Fibroblast of mammary gland (primary cell): Measurements from ENCODE around the gene PTPRO.

Experiments
- DNase-seq: peaks from one replicate; pipeline ENCODE4 v3.0.0-alpha.2; 2010; ENCODE audit warnings: low read depth
- H3K4me3 ChIP-seq: 2 replicates; pipeline ENCODE4 v1.5.1; 2011; ENCODE audit warnings: low read depth, mild to moderate bottlenecking, low read length, moderate library complexity; ENCODE audit not compliant: control insufficient read depth
- TF ChIP-seq, protein P1 (sequence below): conservative IDR thresholded peaks from 2 replicates; pipeline ENCODE4 v1.5.1; 2011; ENCODE audit warnings: low read depth, low read length, inconsistent platforms; ENCODE audit not compliant: control insufficient read depth, insufficient read depth

Gene PTPRO

DNA sequence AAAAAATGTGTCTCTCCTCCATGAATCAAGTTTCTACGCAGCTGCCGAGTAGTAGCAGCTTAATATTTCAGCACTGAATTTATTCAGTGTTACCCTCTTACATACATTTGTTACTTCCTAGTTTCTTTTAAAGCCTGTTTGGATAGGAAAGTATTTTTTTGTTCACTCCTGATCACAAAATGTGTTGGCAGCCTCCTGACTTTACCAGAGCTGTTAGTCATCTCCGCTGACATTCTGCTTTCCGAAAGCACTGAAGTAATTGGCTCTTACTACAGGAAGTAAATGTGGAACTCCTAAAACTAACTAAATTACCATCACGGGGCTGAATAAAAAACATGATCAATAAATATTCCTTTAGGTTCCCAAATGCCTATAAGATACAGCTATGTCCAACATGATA, 241.4 kb downstream of the PTPRO start:
- H3K4me3 ChIP-seq = no peak overlapping the region
- peak; percentile 91 for DNase-seq
- TF ChIP-seq, protein P1, sequence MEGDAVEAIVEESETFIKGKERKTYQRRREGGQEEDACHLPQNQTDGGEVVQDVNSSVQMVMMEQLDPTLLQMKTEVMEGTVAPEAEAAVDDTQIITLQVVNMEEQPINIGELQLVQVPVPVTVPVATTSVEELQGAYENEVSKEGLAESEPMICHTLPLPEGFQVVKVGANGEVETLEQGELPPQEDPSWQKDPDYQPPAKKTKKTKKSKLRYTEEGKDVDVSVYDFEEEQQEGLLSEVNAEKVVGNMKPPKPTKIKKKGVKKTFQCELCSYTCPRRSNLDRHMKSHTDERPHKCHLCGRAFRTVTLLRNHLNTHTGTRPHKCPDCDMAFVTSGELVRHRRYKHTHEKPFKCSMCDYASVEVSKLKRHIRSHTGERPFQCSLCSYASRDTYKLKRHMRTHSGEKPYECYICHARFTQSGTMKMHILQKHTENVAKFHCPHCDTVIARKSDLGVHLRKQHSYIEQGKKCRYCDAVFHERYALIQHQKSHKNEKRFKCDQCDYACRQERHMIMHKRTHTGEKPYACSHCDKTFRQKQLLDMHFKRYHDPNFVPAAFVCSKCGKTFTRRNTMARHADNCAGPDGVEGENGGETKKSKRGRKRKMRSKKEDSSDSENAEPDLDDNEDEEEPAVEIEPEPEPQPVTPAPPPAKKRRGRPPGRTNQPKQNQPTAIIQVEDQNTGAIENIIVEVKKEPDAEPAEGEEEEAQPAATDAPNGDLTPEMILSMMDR = no peak

DNA sequence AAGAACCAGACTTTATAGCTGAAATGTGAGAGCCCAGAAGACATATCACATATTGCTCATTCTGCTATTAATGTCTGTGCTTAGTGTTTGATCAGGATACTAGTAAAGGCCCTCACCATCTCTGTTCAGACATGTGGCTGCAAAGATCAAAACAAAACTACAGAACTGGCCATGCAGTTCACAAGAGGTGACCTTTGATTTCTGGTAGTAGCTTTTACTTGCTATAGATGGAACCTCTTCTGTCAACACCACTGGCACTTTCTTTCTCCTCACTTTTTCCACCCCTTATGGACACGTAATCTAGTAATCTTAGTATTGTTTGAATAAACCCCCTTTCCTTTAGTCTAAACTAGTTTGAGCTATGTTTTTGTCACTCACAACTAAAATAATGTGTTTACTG, 252.0 kb downstream of the PTPRO start:
- TF ChIP-seq, protein P1 = no peak
- H3K4me3 ChIP-seq = no peak overlapping the region
- DNase-seq = no peak

- TF ChIP-seq, protein P1 = no peak
- no peak for DNase-seq
- H3K4me3 ChIP-seq = no peak overlapping the region
These were observed 253.6 kb downstream of the PTPRO start for GRCh38 chr12:15575671-15576541.

- H3K4me3 ChIP-seq = no peak overlapping the region
- TF ChIP-seq, protein P1 = peak; percentile 6
- no peak for DNase-seq
These were observed 258.1 kb downstream of the PTPRO start for GRCh38 chr12:15580431-15580830.

- no peak for DNase-seq
- TF ChIP-seq, protein P1 = no peak
- H3K4me3 ChIP-seq = no peak overlapping the region
These were observed 258.7 kb downstream of the PTPRO start for GRCh38 chr12:15581006-15581405.

DNA sequence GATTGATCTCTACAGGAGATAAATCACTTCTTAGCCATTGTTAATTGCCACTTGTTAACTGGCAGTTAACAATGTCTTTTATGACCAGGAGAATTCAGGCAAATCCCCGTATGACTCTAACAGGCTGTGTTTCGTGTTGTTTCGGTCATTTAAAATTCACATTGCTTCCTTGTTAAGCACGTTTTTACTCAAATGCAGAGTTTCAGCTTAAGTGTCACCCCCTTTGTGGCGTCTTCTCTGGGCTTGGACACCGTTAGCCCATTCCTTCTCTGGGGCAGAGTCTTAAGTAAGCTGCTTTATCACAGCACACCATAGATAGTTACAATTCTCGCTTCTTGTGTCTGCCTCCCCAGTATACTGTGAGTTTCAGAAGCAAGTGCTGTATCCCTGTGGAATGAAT, 261.5 kb downstream of the PTPRO start:
- TF ChIP-seq, protein P1 = no peak
- DNase-seq = no peak
- no peak overlapping the region for H3K4me3 ChIP-seq
